ENCODE results near the gene BNIP3. TPM values are rescaled to one million over a fixed set of nuclear protein-coding genes. Genes with fewer than 3 reads are reported as not detected.
A peak's percentile ranks its signal among the peaks of the same experiment; 100 is the strongest.

BNIP3 gene
- total RNA-seq, 1 experiment from 2014 or later, result 57.1 TPM

DNA sequence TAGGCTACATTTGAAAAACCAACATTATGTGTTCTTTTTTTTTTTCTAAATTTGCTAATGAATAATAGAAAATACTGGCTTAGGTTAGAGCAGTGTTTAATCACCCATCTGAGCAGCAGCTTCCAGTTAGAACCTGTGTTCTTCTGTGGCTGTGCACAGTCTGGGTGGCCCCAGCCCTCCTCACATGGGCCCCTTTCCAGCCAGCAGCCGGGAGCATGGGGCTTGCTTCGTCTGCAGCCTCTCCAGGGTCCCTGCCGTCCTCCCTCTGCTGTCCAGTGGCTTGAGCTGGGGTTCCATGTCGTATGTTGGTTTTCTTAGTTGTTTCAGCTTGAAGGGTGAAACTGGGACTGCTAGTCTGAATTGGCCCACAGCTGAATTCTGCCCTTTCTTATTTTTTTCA, 37.3 kb downstream of the BNIP3 start:
- no peak overlapping the region for H4K8ac ChIP-seq (replicated peaks; ENCODE audit: insufficient read length, low read depth, low read length)
- H3K56ac ChIP-seq (ENCODE audit: insufficient read length, low read depth, low read length), result no peak overlapping the region
- H4K91ac ChIP-seq (ENCODE audit: insufficient read length, low read depth, low read length), result no peak overlapping the region
- Mint-ChIP-seq H3K4me3 (no peak overlapping the region), H3K4me1 (peaks cover 0 to 5% of the 10 kb centered on the region in 2 experiments; a peak in 3 of 4 replicates), H3K9me3 (no peaks in the 10 kb centered on the region), H3K36me3 (ENCODE audit: insufficient read depth in 1 of 3, low read depth in 3 of 3) (peaks cover 54 to 83% (median 83%) of the 10 kb centered on the region in 3 experiments; a peak in 6 of 7 replicates), H3K27me3 (ENCODE audit: low read depth) (no peaks in the 10 kb centered on the region), H3K27ac (peak overlapping the region in 1 of 3 experiments; percentile 13; a peak in 1 of 7 replicates)
- H2BK12ac ChIP-seq (ENCODE audit: insufficient read length, low read depth, low read length), result no peak overlapping the region
- H3K79me1 ChIP-seq (ENCODE audit: insufficient read depth, low read depth, low read length, poor library complexity, severe bottlenecking), result no peaks in the 10 kb centered on the region
- H3K9ac ChIP-seq (ENCODE audit: extremely low read depth, insufficient read length, low read length), result no peak overlapping the region
- H3K23me2 ChIP-seq (ENCODE audit: insufficient read length, low read depth, low read length, poor library complexity, severe bottlenecking), result no peaks in the 10 kb centered on the region
- no peak overlapping the region for H2BK20ac ChIP-seq (ENCODE audit: low read depth, low read length, poor library complexity, severe bottlenecking)
- H3K18ac ChIP-seq (ENCODE audit: insufficient read length, low read depth, low read length), result no peak overlapping the region
- H2AK5ac ChIP-seq (ENCODE audit: insufficient read length, low read length), result no peak overlapping the region
- TF ChIP-seq, protein P1, sequence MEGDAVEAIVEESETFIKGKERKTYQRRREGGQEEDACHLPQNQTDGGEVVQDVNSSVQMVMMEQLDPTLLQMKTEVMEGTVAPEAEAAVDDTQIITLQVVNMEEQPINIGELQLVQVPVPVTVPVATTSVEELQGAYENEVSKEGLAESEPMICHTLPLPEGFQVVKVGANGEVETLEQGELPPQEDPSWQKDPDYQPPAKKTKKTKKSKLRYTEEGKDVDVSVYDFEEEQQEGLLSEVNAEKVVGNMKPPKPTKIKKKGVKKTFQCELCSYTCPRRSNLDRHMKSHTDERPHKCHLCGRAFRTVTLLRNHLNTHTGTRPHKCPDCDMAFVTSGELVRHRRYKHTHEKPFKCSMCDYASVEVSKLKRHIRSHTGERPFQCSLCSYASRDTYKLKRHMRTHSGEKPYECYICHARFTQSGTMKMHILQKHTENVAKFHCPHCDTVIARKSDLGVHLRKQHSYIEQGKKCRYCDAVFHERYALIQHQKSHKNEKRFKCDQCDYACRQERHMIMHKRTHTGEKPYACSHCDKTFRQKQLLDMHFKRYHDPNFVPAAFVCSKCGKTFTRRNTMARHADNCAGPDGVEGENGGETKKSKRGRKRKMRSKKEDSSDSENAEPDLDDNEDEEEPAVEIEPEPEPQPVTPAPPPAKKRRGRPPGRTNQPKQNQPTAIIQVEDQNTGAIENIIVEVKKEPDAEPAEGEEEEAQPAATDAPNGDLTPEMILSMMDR (conservative IDR thresholded peaks at IDR 0.05), result no peak
- H3K4ac ChIP-seq (ENCODE audit: low read depth, low read length), result no peak overlapping the region
- DNase-seq, result no peak
- no CpG with 5 or more reads among the region's 4 CpGs for WGBS (ENCODE audit: extremely low coverage, insufficient read length, low lambda C conversion rate)
- H2BK5ac ChIP-seq (ENCODE audit: insufficient read length, low read length), result no peak overlapping the region
- H3K27me3 ChIP-seq (ENCODE audit: insufficient read depth, low read length), result no peaks in the 10 kb centered on the region
- no peak overlapping the region for H2BK120ac ChIP-seq (ENCODE audit: low read depth, low read length, poor library complexity, severe bottlenecking)
- no peaks in the 10 kb centered on the region for H3K9me3 ChIP-seq (ENCODE audit: control insufficient read depth, low read depth, low read length)
- H3K23ac ChIP-seq (ENCODE audit: insufficient read length, low read depth, low read length), result no peak overlapping the region
- no peaks in the 10 kb centered on the region for H4K20me1 ChIP-seq (ENCODE audit: control insufficient read depth, insufficient read depth, insufficient read length)
- H3K79me2 ChIP-seq (ENCODE audit: insufficient read depth, low read length), result no peaks in the 10 kb centered on the region
- H3K4me2 ChIP-seq (ENCODE audit: insufficient read depth, insufficient read length, low read length), result no peak overlapping the region
- H2BK15ac ChIP-seq (ENCODE audit: low read depth, low read length), result no peak overlapping the region
- H3T11ph ChIP-seq (ENCODE audit: low read length), result no peak overlapping the region
- no peak overlapping the region for H3K14ac ChIP-seq (ENCODE audit: insufficient read depth, low read length)
- no peak overlapping the region for H2AFZ ChIP-seq (ENCODE audit: low read length)
- no peak overlapping the region for H3K27ac ChIP-seq (ENCODE audit: insufficient read length, low read depth, low read length)
- H3K4me1 ChIP-seq (ENCODE audit: insufficient read depth, low read length), result no peaks in the 10 kb centered on the region
- no peak overlapping the region for H4K5ac ChIP-seq (ENCODE audit: insufficient read length, low read depth, low read length)
